Choroid plexus epithelial cell (primary cell): ENCODE results near the gene TDRD10.

Source experiments
- DNase-seq: peaks from one replicate; pipeline ENCODE4 v3.0.0-alpha.2; 2010; ENCODE audit warnings: low read depth
- H3K4me3 ChIP-seq: 2 replicates; pipeline ENCODE4 v1.5.1; 2011; ENCODE audit warnings: low read depth, mild to moderate bottlenecking, control low read depth, low read length, moderate library complexity
- CTCF ChIP-seq: conservative IDR thresholded peaks from 2 replicates; pipeline ENCODE4 v1.5.1; 2011; ENCODE audit warnings: low read depth, mild to moderate bottlenecking, control low read depth, inconsistent platforms, low read length, moderate library complexity

The TDRD10 gene

GRCh38 chr1:154558720-154559465 lies 56.9 kb downstream of the TDRD10 start:
- peak; percentile 100 for DNase-seq
- H3K4me3 ChIP-seq = peak overlapping the region; percentile 80
- no peak for TF ChIP-seq CTCF

- peak; percentile 96 for DNase-seq
- peak overlapping the region; percentile 80 for H3K4me3 ChIP-seq
- TF ChIP-seq CTCF = peak; percentile 94
These were observed 57.5 kb downstream of the TDRD10 start for GRCh38 chr1:154559466-154560044.

- H3K4me3 ChIP-seq = no peak overlapping the region
- no peak for TF ChIP-seq CTCF
- no peak for DNase-seq
These were observed 63.9 kb downstream of the TDRD10 start for GRCh38 chr1:154565876-154566275.

- peak; percentile 42 for DNase-seq
- H3K4me3 ChIP-seq = no peak within 1 kb of the TSS
- no peak for TF ChIP-seq CTCF
These were observed 65.6 kb downstream of the TDRD10 start, which contains the start of gene CHRNB2 for GRCh38 chr1:154567386-154568156. CHRNB2 (plus strand) TSS chr1:154567778; CDS start chr1:154568045, 267 bp downstream.

- H3K4me3 ChIP-seq = no peak overlapping the region
- no peak for DNase-seq
- TF ChIP-seq CTCF = no peak
These were observed 66.3 kb downstream of the TDRD10 start for GRCh38 chr1:154568157-154568815.

- H3K4me3 ChIP-seq = no peak overlapping the region
- no peak for DNase-seq
- TF ChIP-seq CTCF = no peak
These were observed 69.4 kb downstream of the TDRD10 start for GRCh38 chr1:154571244-154571963.
